AG09309 (cell line): ENCODE results near the gene DIS3L2.
"Not testable (repeated sequence)": the region's sequence is repeated elsewhere in the genome, so short reads cannot be mapped to it uniquely, and the experiment has no call there.

ENCODE experiments used
- DNase-seq: peaks from one replicate; pipeline ENCODE4 v3.0.0-alpha.2; 2010; ENCODE audit warnings: low read depth
- H3K4me3 ChIP-seq: 2 replicates; pipeline ENCODE4 v1.5.1; 2011; ENCODE audit warnings: mild to moderate bottlenecking, low read depth, low read length, moderate library complexity; ENCODE audit not compliant: control insufficient read depth
- TF ChIP-seq, protein P1 (sequence below): IDR thresholded peaks from 2 replicates; pipeline ENCODE4 v1.5.1; 2011; ENCODE audit warnings: mild to moderate bottlenecking, low read depth, low read length, inconsistent platforms; ENCODE audit not compliant: insufficient read depth, control insufficient read depth; ENCODE audit errors: missing control alignments

The DIS3L2 gene

DNA sequence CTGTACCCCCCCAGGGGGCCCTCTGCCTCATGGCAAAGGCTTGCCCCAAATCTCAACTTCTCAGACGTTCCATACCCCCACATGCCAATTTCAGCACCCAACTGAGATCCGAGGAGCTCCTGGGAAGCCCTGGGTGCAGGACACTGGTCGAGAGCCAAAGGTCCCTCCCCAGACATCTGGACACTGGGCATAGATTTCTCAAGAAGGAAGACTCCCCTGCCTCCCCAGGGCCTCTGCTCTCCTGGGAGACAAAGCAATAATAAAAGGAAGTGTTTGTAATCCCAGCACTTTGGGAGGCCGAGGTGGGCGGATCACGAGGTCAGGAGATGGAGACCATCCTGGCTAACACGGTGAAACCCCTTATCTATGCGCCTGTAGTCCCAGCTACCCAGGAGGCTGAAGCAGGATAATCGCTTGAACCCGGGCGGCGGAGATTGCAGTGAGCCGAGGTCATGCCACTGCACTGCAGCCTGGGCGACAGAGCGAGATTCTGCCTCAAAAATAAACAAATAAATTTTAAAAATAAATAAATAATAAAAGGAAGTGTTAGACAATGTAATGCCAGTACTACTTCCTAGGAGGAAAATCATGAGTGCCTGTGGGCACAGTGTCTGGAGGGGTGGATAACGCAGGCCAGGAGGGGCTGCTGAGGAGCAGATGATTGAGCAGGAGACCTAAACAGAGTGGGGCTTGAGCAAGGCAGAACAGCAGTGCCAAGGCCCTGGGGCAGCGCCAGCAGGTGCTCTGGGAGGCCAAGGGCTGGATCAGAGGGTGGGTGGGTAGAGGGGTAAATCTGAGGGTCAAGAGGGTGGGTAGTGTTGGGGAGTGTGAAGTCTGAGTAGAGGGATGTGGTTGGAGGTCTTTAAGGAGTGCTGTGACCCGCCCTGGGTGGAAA, 421.1 kb downstream of the DIS3L2 start:
- TF ChIP-seq, protein P1, sequence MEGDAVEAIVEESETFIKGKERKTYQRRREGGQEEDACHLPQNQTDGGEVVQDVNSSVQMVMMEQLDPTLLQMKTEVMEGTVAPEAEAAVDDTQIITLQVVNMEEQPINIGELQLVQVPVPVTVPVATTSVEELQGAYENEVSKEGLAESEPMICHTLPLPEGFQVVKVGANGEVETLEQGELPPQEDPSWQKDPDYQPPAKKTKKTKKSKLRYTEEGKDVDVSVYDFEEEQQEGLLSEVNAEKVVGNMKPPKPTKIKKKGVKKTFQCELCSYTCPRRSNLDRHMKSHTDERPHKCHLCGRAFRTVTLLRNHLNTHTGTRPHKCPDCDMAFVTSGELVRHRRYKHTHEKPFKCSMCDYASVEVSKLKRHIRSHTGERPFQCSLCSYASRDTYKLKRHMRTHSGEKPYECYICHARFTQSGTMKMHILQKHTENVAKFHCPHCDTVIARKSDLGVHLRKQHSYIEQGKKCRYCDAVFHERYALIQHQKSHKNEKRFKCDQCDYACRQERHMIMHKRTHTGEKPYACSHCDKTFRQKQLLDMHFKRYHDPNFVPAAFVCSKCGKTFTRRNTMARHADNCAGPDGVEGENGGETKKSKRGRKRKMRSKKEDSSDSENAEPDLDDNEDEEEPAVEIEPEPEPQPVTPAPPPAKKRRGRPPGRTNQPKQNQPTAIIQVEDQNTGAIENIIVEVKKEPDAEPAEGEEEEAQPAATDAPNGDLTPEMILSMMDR: no peak
- no peak for DNase-seq
- no peak overlapping the region for H3K4me3 ChIP-seq

- TF ChIP-seq, protein P1: no peak
- H3K4me3 ChIP-seq: no peak overlapping the region
- no peak for DNase-seq
Observed at GRCh38 chr2:232384466-232384865, 423.0 kb downstream of the DIS3L2 start.

DNA sequence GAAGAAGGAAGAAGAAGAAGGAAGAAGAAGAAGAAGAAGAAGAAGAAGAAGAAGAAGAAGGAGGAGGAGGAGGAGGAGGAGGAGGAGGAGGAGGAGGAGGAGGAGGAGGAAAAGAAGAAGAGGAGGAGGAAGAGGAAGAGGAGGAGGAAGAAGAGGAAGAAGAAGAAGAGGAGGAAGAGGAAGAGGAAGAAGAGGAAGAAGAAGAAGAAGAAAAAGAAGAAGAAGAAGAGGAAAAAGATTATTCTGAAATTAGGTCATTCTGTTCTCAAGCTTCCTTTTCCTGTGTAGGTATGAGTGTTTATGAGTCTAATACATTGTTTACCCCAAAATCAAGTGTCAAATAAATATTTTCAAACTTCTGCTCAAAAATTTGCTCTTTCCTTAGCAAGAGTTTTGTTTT, 423.5 kb downstream of the DIS3L2 start:
- H3K4me3 ChIP-seq, DNase-seq: not testable (repeated sequence)

- TF ChIP-seq, protein P1: peak; percentile 17
- DNase-seq: peak; percentile 97
- H3K4me3 ChIP-seq: no peak overlapping the region
Observed at GRCh38 chr2:232385660-232386489, 424.4 kb downstream of the DIS3L2 start.

- H3K4me3 ChIP-seq: no peak overlapping the region
- DNase-seq: no peak
- TF ChIP-seq, protein P1: no peak
Observed at GRCh38 chr2:232386490-232386739, 424.9 kb downstream of the DIS3L2 start.
